Measurements from ENCODE around the gene HLA-DMB.

Gene HLA-DMB

DNA sequence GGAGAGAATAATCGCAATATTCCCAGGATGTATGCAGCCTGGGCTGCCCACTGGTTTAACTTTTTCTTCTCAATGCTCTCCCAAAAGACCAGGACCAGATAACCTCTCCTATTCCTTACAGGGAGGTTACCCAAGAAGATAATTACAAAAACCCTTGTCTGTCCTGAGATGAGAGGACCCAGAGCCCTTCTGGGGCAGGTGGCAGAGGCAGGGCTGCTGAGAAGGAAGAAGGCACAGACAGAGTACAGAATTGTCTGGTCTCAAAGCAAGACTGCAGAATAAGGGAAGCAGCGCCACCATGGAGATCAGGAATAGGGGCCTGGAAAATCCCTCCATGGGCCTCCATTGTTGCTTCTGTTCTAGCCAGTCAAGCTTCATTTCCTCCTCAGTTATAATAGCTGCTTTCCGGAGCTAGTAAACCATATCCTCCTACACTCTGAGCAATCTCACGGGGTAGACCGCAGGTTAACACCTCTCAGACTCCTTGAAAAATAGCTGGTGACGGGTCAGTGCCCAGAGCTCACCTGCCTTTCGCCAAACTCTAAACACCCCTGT, 463 bp upstream of the HLA-DMB start:
- no peak overlapping the region for H3K4me3 ChIP-seq (replicated peaks; ENCODE audit: low read depth, low read length)
- TF ChIP-seq CTCF (IDR thresholded peaks at IDR 0.05; ENCODE audit: low read depth, low read length, missing control alignments), result no peak
- no peak for DNase-seq (ENCODE audit: extremely low read depth, low read depth)

GRCh38 chr6:32938494-32938893, 2.3 kb downstream of the HLA-DMB start:
- no peak for TF ChIP-seq CTCF (IDR thresholded peaks at IDR 0.05; ENCODE audit: low read depth, low read length, missing control alignments)
- no peak for DNase-seq (ENCODE audit: extremely low read depth, low read depth)
- H3K4me3 ChIP-seq (replicated peaks; ENCODE audit: low read depth, low read length), result no peak overlapping the region

GRCh38 chr6:32937230-32937633, 3.6 kb downstream of the HLA-DMB start:
- H3K4me3 ChIP-seq (replicated peaks; ENCODE audit: low read depth, low read length), result no peak overlapping the region
- no peak for TF ChIP-seq CTCF (IDR thresholded peaks at IDR 0.05; ENCODE audit: low read depth, low read length, missing control alignments)

DNA sequence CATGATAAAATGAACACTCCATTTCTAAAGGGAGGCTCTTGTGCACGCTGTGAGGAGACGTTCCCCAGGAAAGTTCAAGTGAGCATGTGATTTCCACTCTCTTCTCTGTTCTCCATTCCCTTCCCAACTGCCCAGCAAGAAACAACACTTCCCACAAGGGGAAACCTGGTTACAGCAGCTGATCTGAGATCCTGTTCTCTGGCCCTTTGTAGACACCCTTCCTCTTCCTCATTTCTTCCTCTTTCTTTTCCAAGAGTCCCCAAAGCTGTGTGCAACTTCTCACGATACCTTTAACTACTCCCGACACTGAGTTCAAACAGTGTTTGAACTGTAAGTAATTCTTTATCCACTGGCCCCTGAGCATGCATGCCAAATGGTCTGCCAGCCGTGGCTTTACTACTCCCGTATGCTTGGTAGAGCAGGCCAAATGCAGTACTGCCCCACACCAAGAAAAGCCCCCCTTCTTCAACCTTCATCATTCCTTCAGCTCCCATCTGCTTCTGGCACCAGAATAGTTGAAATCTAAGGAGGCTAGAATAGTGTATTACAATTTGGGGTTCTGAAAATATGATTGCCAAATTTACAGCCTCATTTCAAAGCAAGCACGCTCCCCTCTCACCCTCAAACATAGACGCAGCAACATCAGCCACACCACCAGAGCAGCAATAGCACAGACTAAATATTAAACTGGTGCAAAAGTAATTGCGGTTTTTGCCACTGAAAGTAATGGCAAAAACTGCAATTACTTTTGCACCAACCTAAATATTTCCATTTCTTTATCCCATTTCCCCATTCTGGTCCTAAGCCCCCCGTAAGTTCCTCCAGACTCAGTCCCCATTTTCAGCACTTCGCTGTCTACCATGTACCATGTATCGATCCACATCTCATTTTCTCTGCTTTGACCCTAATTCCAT, 4.3 kb downstream of the HLA-DMB start:
- no peak for DNase-seq (ENCODE audit: extremely low read depth, low read depth)
- no peak overlapping the region for H3K4me3 ChIP-seq (replicated peaks; ENCODE audit: low read depth, low read length)
- no peak for TF ChIP-seq CTCF (IDR thresholded peaks at IDR 0.05; ENCODE audit: low read depth, low read length, missing control alignments)

More at GRCh38 chr6:32937230-32937633, 3.6 kb downstream of the HLA-DMB start:
- no peak for DNase-seq (ENCODE audit: extremely low read depth, low read depth)

- no peak overlapping the region for H3K4me3 ChIP-seq (replicated peaks; ENCODE audit: low read depth, low read length)
- TF ChIP-seq CTCF (IDR thresholded peaks at IDR 0.05; ENCODE audit: low read depth, low read length, missing control alignments), result no peak
- DNase-seq (ENCODE audit: extremely low read depth, low read depth), result no peak
These were observed 5.1 kb downstream of the HLA-DMB start for GRCh38 chr6:32935551-32936238.

GRCh38 chr6:32933661-32934085, 7.2 kb downstream of the HLA-DMB start:
- peak; percentile 78 for TF ChIP-seq CTCF (IDR thresholded peaks at IDR 0.05; ENCODE audit: low read depth, low read length, missing control alignments)
- DNase-seq (ENCODE audit: extremely low read depth, low read depth), result peak; percentile 41
- no peak overlapping the region for H3K4me3 ChIP-seq (replicated peaks; ENCODE audit: low read depth, low read length)

Measured in HFF-Myc (cell line).